ENCODE measurements around the gene IQCK.

IQCK gene

GRCh38 chr16:19835968-19836421, 117.9 kb downstream of the IQCK start (continued):
- no peak for TF ChIP-seq ZNF214 (tag by site-specific recombination; IDR thresholded peaks at IDR 0.05; ENCODE audit: borderline replicate concordance)
- TF ChIP-seq BCL6B (tag by site-specific recombination; IDR thresholded peaks at IDR 0.05): no peak
- peak; percentile 81 for TF ChIP-seq OSR2 (tag by site-specific recombination; IDR thresholded peaks at IDR 0.05)
- TF ChIP-seq ZNF335 (tag by site-specific recombination; conservative IDR thresholded peaks at IDR 0.05): peak; percentile 60; the same call in 1 of the 2 replicates
- no peak for TF ChIP-seq ZFP37 (tag by site-specific recombination; IDR thresholded peaks at IDR 0.05)
- no peak for TF ChIP-seq ZNF560 (tag by site-specific recombination; IDR thresholded peaks at IDR 0.05; ENCODE audit: borderline replicate concordance)
- no peak for TF ChIP-seq ZNF221 (tag by site-specific recombination; IDR thresholded peaks at IDR 0.05; ENCODE audit: borderline replicate concordance)
- TF ChIP-seq MEIS1 (CRISPR knock-in tag; IDR thresholded peaks at IDR 0.05; ENCODE audit: borderline replicate concordance): no peak
- TF ChIP-seq ZNF629 (tag by site-specific recombination; IDR thresholded peaks at IDR 0.05): peak; percentile 85
- no peak for TF ChIP-seq ZFP3 (tag by site-specific recombination; IDR thresholded peaks at IDR 0.05; ENCODE audit: low read depth)
- TF ChIP-seq INSM2 (tag by site-specific recombination; IDR thresholded peaks at IDR 0.05): no peak
- no peak for TF ChIP-seq ZNF600 (tag by site-specific recombination; IDR thresholded peaks at IDR 0.05)
- 0 out of 2 replicates have a peak, but pooled peaks have one; percentile 19 for TF ChIP-seq SP7 (tag by site-specific recombination; IDR thresholded peaks at IDR 0.05)
- TF ChIP-seq ZNF133 (tag by site-specific recombination; IDR thresholded peaks at IDR 0.05): no peak

GRCh38 chr16:19837331-19837980, 119.4 kb downstream of the IQCK start:
- CTCF ChIA-PET: no interaction called here
- Histone ChIP-seq H3K36me3 (ENCODE audit: control insufficient read depth in 2 of 2, insufficient read depth in 1 of 2, low read length in 2 of 2) (no peaks in the 10 kb centered on the region), H3K27ac (ENCODE audit: extremely low read depth, low read depth, low read length) (no peak overlapping the region), H3K4me3 (ENCODE audit: low read depth, low read length) (no peak overlapping the region), H3K4me1 (ENCODE audit: control insufficient read depth, insufficient read depth, low read length) (no peaks in the 10 kb centered on the region), H3K9me3 (ENCODE audit: control insufficient read depth, insufficient read depth, low read depth, low read length) (no peaks in the 10 kb centered on the region)
- POLR2A ChIA-PET: no interaction called here
- no peak for TF ChIP-seq CTCF (tag by site-specific recombination; IDR thresholded peaks at IDR 0.05)
- TF ChIP-seq ZNF585B (tag by site-specific recombination; IDR thresholded peaks at IDR 0.05): no peak
- no peak for TF ChIP-seq BCL6B (tag by site-specific recombination; IDR thresholded peaks at IDR 0.05)
- no peak for TF ChIP-seq FEZF1 (tag by site-specific recombination; IDR thresholded peaks at IDR 0.05)
- no peak for TF ChIP-seq ZFP37 (tag by site-specific recombination; IDR thresholded peaks at IDR 0.05)
- TF ChIP-seq ZNF391 (tag by site-specific recombination; IDR thresholded peaks at IDR 0.05; ENCODE audit: borderline replicate concordance, low read depth): no peak
- TF ChIP-seq ZNF843 (tag by site-specific recombination; IDR thresholded peaks at IDR 0.05): no peak
- TF ChIP-seq PRDM6 (tag by site-specific recombination; IDR thresholded peaks at IDR 0.05): peak; percentile 80
- no peak for TF ChIP-seq ZNF239 (tag by site-specific recombination; IDR thresholded peaks at IDR 0.05)

Measured in HEK293 (cell line).